PC-3 (cell line): ENCODE results near the gene KIAA2012.

Experiments used
- EZH2 ChIP-seq: fragments of 300-600 bp; sonication (generic); IDR thresholded peaks from one replicate; pipeline ENCODE4 v1.6.1; 2017; ENCODE audit warnings: antibody characterized with exemption, mild to moderate bottlenecking, low read length; ENCODE audit not compliant: unreplicated experiment
- EZH2phosphoT487 ChIP-seq: fragments of 300-600 bp; sonication (generic); IDR thresholded peaks from 2 replicates; pipeline ENCODE4 v1.6.1; 2018; ENCODE audit warnings: mild to moderate bottlenecking, antibody characterized with exemption, low read length, borderline replicate concordance
- TF ChIP-seq, protein P1 (sequence below): fragments of 300-600 bp; sonication (generic); conservative IDR thresholded peaks from 2 replicates; pipeline ENCODE4 v1.5.1; 2017; ENCODE audit warnings: antibody characterized with exemption, low read depth, mild to moderate bottlenecking, low read length

DNA sequence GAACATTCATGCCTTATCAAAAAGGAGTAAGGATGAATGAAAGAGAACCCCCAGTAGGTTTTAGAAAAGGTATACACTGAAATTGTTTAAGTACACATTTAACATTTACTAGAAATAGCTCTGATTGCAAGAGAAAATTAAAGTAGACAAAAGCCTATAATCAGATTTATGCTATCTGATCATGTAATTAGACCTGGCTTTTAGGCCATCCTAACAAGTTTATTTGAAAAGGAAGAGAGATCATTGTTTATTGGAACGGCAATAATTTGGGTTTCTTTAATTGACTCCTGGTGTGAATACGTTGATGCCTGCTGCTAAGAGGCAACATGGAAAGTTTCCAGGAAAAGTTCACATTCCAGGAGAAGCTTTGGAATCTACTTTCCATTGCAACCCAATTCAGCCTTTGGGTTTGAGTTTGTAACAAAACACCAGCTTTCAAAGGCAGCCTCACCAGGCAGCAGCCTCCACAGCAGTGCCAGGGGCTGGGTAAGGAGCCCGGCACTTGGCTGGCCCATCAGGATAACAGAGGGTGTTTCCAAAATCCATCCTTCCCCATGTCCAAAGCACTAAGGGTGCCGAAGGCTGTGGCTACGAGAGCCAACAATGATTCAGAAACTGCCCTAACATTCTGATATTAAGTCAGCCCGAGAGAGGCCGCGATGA is 21.4 kb upstream of the KIAA2012 start:
- no peak for TF ChIP-seq EZH2phosphoT487
- TF ChIP-seq, protein P1, sequence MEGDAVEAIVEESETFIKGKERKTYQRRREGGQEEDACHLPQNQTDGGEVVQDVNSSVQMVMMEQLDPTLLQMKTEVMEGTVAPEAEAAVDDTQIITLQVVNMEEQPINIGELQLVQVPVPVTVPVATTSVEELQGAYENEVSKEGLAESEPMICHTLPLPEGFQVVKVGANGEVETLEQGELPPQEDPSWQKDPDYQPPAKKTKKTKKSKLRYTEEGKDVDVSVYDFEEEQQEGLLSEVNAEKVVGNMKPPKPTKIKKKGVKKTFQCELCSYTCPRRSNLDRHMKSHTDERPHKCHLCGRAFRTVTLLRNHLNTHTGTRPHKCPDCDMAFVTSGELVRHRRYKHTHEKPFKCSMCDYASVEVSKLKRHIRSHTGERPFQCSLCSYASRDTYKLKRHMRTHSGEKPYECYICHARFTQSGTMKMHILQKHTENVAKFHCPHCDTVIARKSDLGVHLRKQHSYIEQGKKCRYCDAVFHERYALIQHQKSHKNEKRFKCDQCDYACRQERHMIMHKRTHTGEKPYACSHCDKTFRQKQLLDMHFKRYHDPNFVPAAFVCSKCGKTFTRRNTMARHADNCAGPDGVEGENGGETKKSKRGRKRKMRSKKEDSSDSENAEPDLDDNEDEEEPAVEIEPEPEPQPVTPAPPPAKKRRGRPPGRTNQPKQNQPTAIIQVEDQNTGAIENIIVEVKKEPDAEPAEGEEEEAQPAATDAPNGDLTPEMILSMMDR = no peak
- no peak for TF ChIP-seq EZH2
